HepG2 (cell line): ENCODE measurements around the gene MRPL54. TPM values are rescaled to one million over a fixed set of nuclear protein-coding genes. Genes with fewer than 3 reads are reported as not detected.
A peak's percentile ranks its signal among the peaks of the same experiment; 100 is the strongest.

ENCODE experiments used
- AGO2 ChIP-seq: fragments of 200-400 bp; formaldehyde crosslinking; optimal IDR thresholded peaks from 2 replicates; pipeline ENCODE3; 2017; ENCODE audit warnings: mild to moderate bottlenecking, low read depth, low read length, moderate library complexity
- AHR ChIP-seq: IDR thresholded peaks from 2 replicates; pipeline ENCODE4 v1.6.1; 2018; ENCODE audit warnings: missing genetic modification reagents, missing compliant biosample characterization
- ATF7-NPFF ChIP-seq: sonication (generic); formaldehyde crosslinking; IDR thresholded peaks from 2 replicates; pipeline ENCODE4 v1.8.1; 2023; ENCODE audit warnings: mild to moderate bottlenecking, low read depth, missing genetic modification reagents, moderate library complexity
- ETV5 ChIP-seq: IDR thresholded peaks from 2 replicates; pipeline ENCODE4 v1.6.1; 2018; ENCODE audit warnings: missing biosample characterization, missing genetic modification reagents, inconsistent platforms, borderline replicate concordance
- GMEB2 ChIP-seq: IDR thresholded peaks from 2 replicates; pipeline ENCODE4 v1.6.1; 2016; ENCODE audit warnings: missing biosample characterization, missing genetic modification reagents, low read depth
- HDAC2 ChIP-seq: sonication (generic); formaldehyde crosslinking; IDR thresholded peaks from 2 replicates; pipeline ENCODE4 v1.4.0; 2020; ENCODE audit warnings: missing genetic modification reagents
- HNRNPK ChIP-seq: fragments of 200-400 bp; formaldehyde crosslinking; IDR thresholded peaks from 2 replicates; pipeline ENCODE4 v1.6.1; 2018; ENCODE audit warnings: low read length, low read depth, moderate library complexity, mild to moderate bottlenecking; ENCODE audit not compliant: poor library complexity, severe bottlenecking
- IRF9 ChIP-seq: sonication (generic); formaldehyde crosslinking; IDR thresholded peaks from 2 replicates; pipeline ENCODE4 v1.8.0; 2022; ENCODE audit warnings: missing genetic modification reagents, mild to moderate bottlenecking, borderline replicate concordance
- ISL2 ChIP-seq: sonication (generic); formaldehyde crosslinking; IDR thresholded peaks from 2 replicates; pipeline ENCODE4 v1.5.0; 2020; ENCODE audit warnings: missing genetic modification reagents
- KDM2A ChIP-seq: sonication (generic); formaldehyde crosslinking; IDR thresholded peaks from 2 replicates; pipeline ENCODE4 v1.4.0; 2020; ENCODE audit warnings: low read depth, missing genetic modification reagents, borderline replicate concordance
- MBD4 ChIP-seq: IDR thresholded peaks from 2 replicates; pipeline ENCODE4 v1.6.1; 2012; ENCODE audit warnings: low read length, inconsistent platforms, borderline replicate concordance
- NR2F2 ChIP-seq: IDR thresholded peaks from 2 replicates; pipeline ENCODE4 v1.6.1; 2012; ENCODE audit warnings: low read depth, inconsistent platforms, borderline replicate concordance
- PRDM4 ChIP-seq: sonication (generic); formaldehyde crosslinking; IDR thresholded peaks from 2 replicates; pipeline ENCODE4 v1.9.0; 2021; ENCODE audit warnings: missing genetic modification reagents, borderline replicate concordance
- SNRNP70 ChIP-seq: fragments of 200-400 bp; formaldehyde crosslinking; IDR thresholded peaks from 2 replicates; pipeline ENCODE4 v1.6.1; 2017; ENCODE audit warnings: mild to moderate bottlenecking, low read depth, low read length, moderate library complexity
- TBL1XR1 ChIP-seq: fragments of 150-350 bp; IDR thresholded peaks from 2 replicates; pipeline ENCODE4 v1.6.1; 2014; ENCODE audit warnings: borderline replicate concordance, low read length; ENCODE audit not compliant: partially characterized antibody
- TEAD3 ChIP-seq: optimal IDR thresholded peaks from 2 replicates; pipeline ENCODE3; 2016; ENCODE audit warnings: borderline replicate concordance
- TMF1 ChIP-seq: sonication (generic); formaldehyde crosslinking; IDR thresholded peaks from 2 replicates; pipeline ENCODE4 v1.8.1; 2022; ENCODE audit warnings: low read depth, missing genetic modification reagents
- ZFP1 ChIP-seq: IDR thresholded peaks from 2 replicates; pipeline ENCODE4 v1.6.1; 2016
- ZNF414 ChIP-seq: sonication (generic); formaldehyde crosslinking; IDR thresholded peaks from 2 replicates; pipeline ENCODE4 v1.5.0; 2020; ENCODE audit warnings: missing genetic modification reagents
- ZNF572 ChIP-seq: sonication (generic); formaldehyde crosslinking; IDR thresholded peaks from 2 replicates; pipeline ENCODE4 v1.5.1; 2020; ENCODE audit warnings: mild to moderate bottlenecking, missing genetic modification reagents
- ZNF598 ChIP-seq: sonication (generic); formaldehyde crosslinking; IDR thresholded peaks from 2 replicates; pipeline ENCODE4 v1.5.1; 2020; ENCODE audit warnings: mild to moderate bottlenecking, missing genetic modification reagents, borderline replicate concordance
- ZNF616 ChIP-seq: sonication (generic); formaldehyde crosslinking; IDR thresholded peaks from 2 replicates; pipeline ENCODE4 v1.5.0; 2020; ENCODE audit warnings: low read depth, mild to moderate bottlenecking, missing genetic modification reagents
- ZNF670 ChIP-seq: sonication (generic); formaldehyde crosslinking; IDR thresholded peaks from 2 replicates; pipeline ENCODE4 v1.8.0; 2022; ENCODE audit warnings: mild to moderate bottlenecking, missing genetic modification reagents, borderline replicate concordance
- ZNF674 ChIP-seq: sonication (generic); formaldehyde crosslinking; IDR thresholded peaks from 2 replicates; pipeline ENCODE4 v1.5.0; 2020; ENCODE audit warnings: low read depth, mild to moderate bottlenecking, missing genetic modification reagents
- ZNF839 ChIP-seq: sonication (generic); formaldehyde crosslinking; IDR thresholded peaks from 2 replicates; pipeline ENCODE4 v1.4.0; 2020; ENCODE audit warnings: missing genetic modification reagents, mild to moderate bottlenecking, borderline replicate concordance
- polyA plus RNA-seq, 8 experiments: library from polyadenylated mRNA; depleted of rRNA in 3 of 8; stranded (reverse) in 7 of 8; unstranded in 1 of 8; fragments of >200 nt; fragmentation: Illumina TruSeq in 4 of 8; extraction: Trizol in 4 of 8; gene quantifications; 2 replicates each; pipeline versions ENCODE4 v1.2.1 to v1.2.3, GENCODE V29; 2011 to 2016; ENCODE audit warnings: low read depth in 4 of 8, missing spikeins in 1 of 8, mixed read lengths in 1 of 8; ENCODE audit not compliant: insufficient read depth in 1 of 8
- total RNA-seq, 5 experiments: library from RNA; depleted of rRNA; stranded (reverse); fragments of >200 nt; fragmentation: Illumina TruSeq; extraction: Trizol; gene quantifications; 2 replicates each; pipeline ENCODE4 v1.2.3, GENCODE V29; 2016; ENCODE audit warnings: low read depth in 1 of 5

Gene MRPL54
- total and polyA plus RNA-seq, 2 of the 13 experiments (the other 11 are each of a cell fraction or from before 2014, with no cell fraction given) = 36.8 to 66.9 TPM

GRCh38 chr19:3720349-3720917 is 42.0 kb upstream of the MRPL54 start (continued):
- TF ChIP-seq ZNF839 (CRISPR knock-in tag) (no peak), GMEB2 (no peak), TMF1 (no peak), ZNF616 (CRISPR knock-in tag) (no peak), KDM2A (no peak), TBL1XR1 (no peak), ISL2 (CRISPR knock-in tag) (no peak), ZNF598 (CRISPR knock-in tag) (no peak), ZNF670 (CRISPR knock-in tag) (no peak), HNRNPK (no peak), ZNF674 (CRISPR knock-in tag) (no peak), HDAC2 (peak; percentile 17; the same call in 1 of the 2 replicates), ETV5 (CRISPR knock-in tag) (no peak), ZNF572 (CRISPR knock-in tag) (no peak), PRDM4 (CRISPR knock-in tag) (no peak), ZFP1 (CRISPR knock-in tag) (no peak), SNRNP70 (no peak), IRF9 (no peak), AHR (no peak), TEAD3 (peak; percentile 12), ZNF414 (CRISPR knock-in tag) (no peak), NR2F2 (peak; percentile 55; the same call in 1 of the 2 replicates), AGO2 (no peak), ATF7-NPFF (CRISPR knock-in tag) (no peak), MBD4 (no peak)
